Suprapubic skin (tissue), 4 donors: ENCODE data around the gene SIN3B. TPM values are rescaled to one million over a fixed set of nuclear protein-coding genes. Genes with fewer than 3 reads are reported as not detected.

Experiments
- DNase-seq, 2 donors: peaks; one replicate each; pipeline ENCODE4 v3.0.0-alpha.2; 2019; ENCODE audit warnings: low spot score in 2 of 2
- H3K27ac ChIP-seq: fragments of 200-600 bp; sonication (generic); one replicate; pipeline ENCODE4 v1.5.1; 2019
- H3K27me3 ChIP-seq: fragments of 200-600 bp; sonication (generic); one replicate; pipeline ENCODE4 v1.5.1; 2019
- H3K36me3 ChIP-seq: fragments of 200-600 bp; sonication (generic); one replicate; pipeline ENCODE4 v1.5.1; 2019
- H3K4me1 ChIP-seq: fragments of 200-600 bp; sonication (generic); one replicate; pipeline ENCODE4 v1.5.1; 2019
- H3K4me3 ChIP-seq: fragments of 200-600 bp; sonication (generic); one replicate; pipeline ENCODE4 v1.5.1; 2019; ENCODE audit warnings: mild to moderate bottlenecking
- H3K9me3 ChIP-seq: fragments of 200-600 bp; sonication (generic); one replicate; pipeline ENCODE4 v1.5.1; 2019
- CTCF ChIP-seq, 2 donors: fragments of 200-600 bp in 1 of 2; fragments of 450-650 bp in 1 of 2; sonication (generic) in 1 of 2; IDR thresholded peaks; one replicate each; pipeline ENCODE4 v1.5.1; 2016 to 2019; ENCODE audit warnings: antibody characterized with exemption in 2 of 2, mild to moderate bottlenecking in 1 of 2, moderate library complexity in 1 of 2
- EP300 ChIP-seq: sonication (generic); formaldehyde crosslinking; IDR thresholded peaks from one replicate; pipeline ENCODE4 v1.6.1; 2017; ENCODE audit warnings: antibody characterized with exemption
- POLR2A ChIP-seq, 2 donors: fragments of 450-650 bp; IDR thresholded peaks; one replicate each; pipeline ENCODE4 v1.6.1; 2017; ENCODE audit warnings: antibody characterized with exemption in 2 of 2, mild to moderate bottlenecking in 2 of 2, moderate library complexity in 2 of 2
- POLR2AphosphoS5 ChIP-seq, 3 donors: sonication (generic); formaldehyde crosslinking; IDR thresholded peaks; one replicate each; pipeline ENCODE4 v1.6.1; 2017; ENCODE audit warnings: antibody characterized with exemption in 3 of 3
- WGBS: methylation state at CpG from one replicate; pipeline ENCODE4 v1.1.5; 2018; 5-methylcytosine and 5-hydroxymethylcytosine counted together
- total RNA-seq, 4 donors: library from RNA; depleted of rRNA; stranded (reverse); fragments of >200 nt; gene quantifications; one replicate each; pipeline ENCODE4 v1.1.0, GENCODE V29; 2016

The SIN3B gene
- total RNA-seq, 4 donors from 2014 or later, result 32.1 to 122 (median 39.4) TPM

GRCh38 chr19:16799740-16800139, 29.5 kb upstream of the SIN3B start:
- H3K27me3 ChIP-seq, result no peaks in the 10 kb centered on the region
- no peak overlapping the region for H3K4me3 ChIP-seq
- H3K9me3 ChIP-seq, result no peaks in the 10 kb centered on the region
- no peaks in the 10 kb centered on the region for H3K36me3 ChIP-seq
- no peak overlapping the region for H3K27ac ChIP-seq
- DNase-seq, result no peak
- no peaks in the 10 kb centered on the region for H3K4me1 ChIP-seq
- WGBS, result 96% methylated on average over 8 of the region's 16 CpGs
- TF ChIP-seq CTCF (IDR thresholded peaks at IDR 0.05) (no peak), EP300 (no peak), POLR2A (IDR thresholded peaks at IDR 0.05) (no peak), POLR2AphosphoS5 (IDR thresholded peaks at IDR 0.05) (no peak)

GRCh38 chr19:16801600-16802013, 27.6 kb upstream of the SIN3B start:
- WGBS, result 67% methylated on average over 8 of the region's 8 CpGs
- H3K9me3 ChIP-seq, result no peaks in the 10 kb centered on the region
- no peaks in the 10 kb centered on the region for H3K4me1 ChIP-seq
- H3K36me3 ChIP-seq, result no peaks in the 10 kb centered on the region
- no peak for DNase-seq
- TF ChIP-seq CTCF (IDR thresholded peaks at IDR 0.05), result no peak
- TF ChIP-seq POLR2A (IDR thresholded peaks at IDR 0.05), result no peak
- no peak for TF ChIP-seq POLR2AphosphoS5 (IDR thresholded peaks at IDR 0.05)
- TF ChIP-seq EP300, result no peak
- H3K27me3 ChIP-seq, result no peaks in the 10 kb centered on the region
- no peak overlapping the region for H3K4me3 ChIP-seq
- no peak overlapping the region for H3K27ac ChIP-seq

GRCh38 chr19:16804176-16804575, 25.0 kb upstream of the SIN3B start:
- Histone ChIP-seq H3K4me1 (no peaks in the 10 kb centered on the region), H3K4me3 (no peak overlapping the region), H3K9me3 (no peaks in the 10 kb centered on the region), H3K27me3 (no peaks in the 10 kb centered on the region), H3K36me3 (no peaks in the 10 kb centered on the region), H3K27ac (no peak overlapping the region)
- TF ChIP-seq POLR2A (IDR thresholded peaks at IDR 0.05) (no peak), POLR2AphosphoS5 (IDR thresholded peaks at IDR 0.05) (no peak), EP300 (no peak), CTCF (IDR thresholded peaks at IDR 0.05) (no peak)
- no peak for DNase-seq
- WGBS, result 78% methylated on average over 4 of the region's 4 CpGs

GRCh38 chr19:16807549-16808284, 21.5 kb upstream of the SIN3B start:
- Histone ChIP-seq H3K4me3 (no peak overlapping the region), H3K9me3 (no peaks in the 10 kb centered on the region), H3K27me3 (no peaks in the 10 kb centered on the region), H3K36me3 (no peaks in the 10 kb centered on the region), H3K4me1 (no peaks in the 10 kb centered on the region), H3K27ac (no peak overlapping the region)
- TF ChIP-seq POLR2A (IDR thresholded peaks at IDR 0.05) (no peak), CTCF (IDR thresholded peaks at IDR 0.05) (no peak), EP300 (no peak), POLR2AphosphoS5 (IDR thresholded peaks at IDR 0.05) (no peak)
- DNase-seq, result no peak
- 74% methylated on average over 11 of the region's 31 CpGs for WGBS

GRCh38 chr19:16814526-16815100, 14.6 kb upstream of the SIN3B start:
- H3K9me3 ChIP-seq, result peaks cover 5% of the 10 kb centered on the region
- no peak overlapping the region for H3K27ac ChIP-seq
- no peak for DNase-seq
- 43% methylated on average over 1 of the region's 1 CpG for WGBS
- no peaks in the 10 kb centered on the region for H3K4me1 ChIP-seq
- no peaks in the 10 kb centered on the region for H3K27me3 ChIP-seq
- H3K36me3 ChIP-seq, result no peaks in the 10 kb centered on the region
- TF ChIP-seq POLR2A (IDR thresholded peaks at IDR 0.05) (no peak), POLR2AphosphoS5 (IDR thresholded peaks at IDR 0.05) (no peak)
- H3K4me3 ChIP-seq, result no peak overlapping the region
